NCI-H1694 treated with DMSO at 0.1 percent for 48 hours (cell line): ENCODE measurements around the gene GLUL.
A peak's percentile ranks its signal among the peaks of the same experiment; 100 is the strongest.
"Not testable (repeated sequence)": the region's sequence is repeated elsewhere in the genome, so short reads cannot be mapped to it uniquely, and the experiment has no call there.

ENCODE experiments used
- DNase-seq: peaks from one replicate; lab custom pipeline; 2025; lab: John Stamatoyannopoulos, UW

GLUL gene

DNA sequence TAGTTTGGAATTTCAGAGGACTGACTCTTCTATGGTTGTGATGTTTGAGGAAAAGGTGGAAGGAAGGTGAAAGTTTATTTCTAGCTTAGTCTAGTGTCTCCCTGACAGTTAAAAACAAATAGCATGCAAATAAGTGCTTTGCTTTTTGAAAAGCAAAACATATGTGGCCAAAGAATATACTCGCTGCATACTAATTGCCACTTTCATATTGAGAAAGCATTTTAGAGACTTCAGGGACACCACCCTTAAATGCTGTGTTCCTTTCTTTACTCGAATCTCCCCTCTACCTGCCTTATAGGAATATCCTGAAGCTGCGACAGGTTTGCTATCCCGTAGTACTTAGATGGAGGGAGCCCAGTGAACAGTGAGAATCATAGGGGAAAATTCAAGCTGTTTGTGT lies 23.2 kb downstream of the GLUL start:
- DNase-seq: no peak

DNA sequence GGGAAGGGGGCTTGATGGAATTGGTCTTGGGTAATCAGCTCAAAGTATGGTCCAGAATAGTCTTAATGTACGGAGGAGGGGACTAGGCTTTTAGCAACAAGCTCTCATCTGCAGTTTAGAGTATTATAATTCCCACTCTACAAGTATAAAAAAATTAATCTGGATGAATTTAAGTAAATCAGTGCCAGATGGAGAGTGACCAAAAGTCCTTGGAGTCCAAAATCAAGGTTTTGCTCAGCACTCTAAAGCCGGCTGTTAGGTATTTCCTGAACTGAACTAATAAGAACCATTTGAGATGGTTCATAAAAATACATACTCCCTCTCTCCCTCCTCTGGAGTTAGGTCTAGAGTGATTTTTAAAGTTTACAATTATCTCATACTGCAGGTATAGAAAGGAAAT lies 23.7 kb downstream of the GLUL start:
- DNase-seq: no peak

DNA sequence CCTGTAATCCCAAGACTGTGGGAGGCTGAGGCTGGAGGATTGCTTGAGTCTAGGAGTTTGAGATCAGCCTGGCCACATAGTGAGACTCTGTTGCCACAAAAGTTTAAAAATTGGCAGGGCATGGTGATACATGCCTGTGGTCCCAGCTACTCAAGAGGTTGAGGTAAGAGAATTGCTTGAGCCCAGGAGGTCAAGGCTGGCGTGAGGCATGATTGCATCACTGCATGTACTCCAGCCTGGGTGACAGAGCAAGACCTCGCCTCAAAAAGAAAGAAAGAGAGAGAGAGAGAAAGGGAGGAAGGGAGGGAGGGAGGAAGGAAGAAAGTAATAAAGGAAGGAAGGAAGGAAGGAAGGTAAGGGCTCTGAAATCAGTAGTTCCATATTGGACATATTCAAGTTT lies 25.0 kb downstream of the GLUL start:
- DNase-seq: no peak

DNA sequence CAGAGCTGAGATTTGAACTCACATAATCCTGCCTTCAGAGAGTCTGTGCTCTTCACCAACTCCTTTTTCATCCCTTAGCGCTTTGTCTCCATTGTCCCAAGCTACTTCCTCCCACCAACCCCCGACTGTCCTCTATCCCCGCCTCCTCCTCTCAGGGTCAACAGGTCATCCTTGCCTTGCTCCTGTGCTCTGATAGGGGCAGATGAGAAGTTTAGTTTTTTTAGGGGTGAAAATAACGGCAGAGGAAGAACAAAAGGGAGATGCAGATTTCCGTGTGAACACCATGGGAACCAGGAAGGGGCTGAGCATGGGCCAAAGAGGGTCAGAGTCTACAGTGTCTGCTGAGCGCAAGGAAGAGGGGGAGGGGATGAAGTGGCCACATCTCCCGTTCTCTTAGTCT lies 31.9 kb downstream of the GLUL start:
- DNase-seq: no peak

DNA sequence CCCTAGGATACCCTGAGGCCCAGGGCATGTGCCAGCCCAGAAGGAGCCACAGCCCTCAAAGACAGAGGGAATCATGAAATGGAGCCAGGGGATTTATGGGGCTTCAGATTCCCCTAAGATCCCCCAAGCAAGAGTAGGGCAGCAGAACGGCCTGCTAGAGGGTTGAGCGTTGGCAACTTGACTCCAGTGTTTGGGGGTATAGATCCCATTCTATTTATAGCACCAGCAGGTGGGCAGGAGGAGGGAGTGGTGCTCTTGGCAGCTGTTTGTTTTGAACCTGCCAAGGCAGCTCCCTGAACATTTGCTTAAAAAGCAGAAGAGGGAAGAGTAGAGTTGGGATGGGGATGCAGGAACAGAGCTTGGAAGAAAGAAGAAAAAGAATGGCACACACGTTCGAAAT lies 33.7 kb downstream of the GLUL start:
- peak; percentile 87 for DNase-seq

DNA sequence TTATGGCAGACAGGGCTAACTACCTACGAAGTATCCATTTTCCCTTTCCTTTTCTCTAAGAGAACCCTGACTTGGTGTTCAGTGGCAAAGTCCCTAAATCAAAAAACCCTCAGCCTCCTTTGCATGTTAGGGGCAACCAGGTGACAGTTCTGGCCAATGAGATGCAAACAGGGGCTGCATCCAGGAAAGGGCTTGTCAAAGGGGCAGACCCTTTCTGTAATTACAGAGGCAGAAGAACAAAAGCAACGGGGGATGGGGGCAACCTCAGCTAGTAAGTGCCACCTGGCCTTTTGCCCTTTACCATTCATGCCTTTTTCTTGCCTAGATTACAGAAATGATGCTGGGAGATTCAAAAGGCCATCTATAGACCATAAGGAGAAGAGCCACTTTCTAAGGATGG lies 34.4 kb downstream of the GLUL start:
- peak; percentile 29 for DNase-seq

DNA sequence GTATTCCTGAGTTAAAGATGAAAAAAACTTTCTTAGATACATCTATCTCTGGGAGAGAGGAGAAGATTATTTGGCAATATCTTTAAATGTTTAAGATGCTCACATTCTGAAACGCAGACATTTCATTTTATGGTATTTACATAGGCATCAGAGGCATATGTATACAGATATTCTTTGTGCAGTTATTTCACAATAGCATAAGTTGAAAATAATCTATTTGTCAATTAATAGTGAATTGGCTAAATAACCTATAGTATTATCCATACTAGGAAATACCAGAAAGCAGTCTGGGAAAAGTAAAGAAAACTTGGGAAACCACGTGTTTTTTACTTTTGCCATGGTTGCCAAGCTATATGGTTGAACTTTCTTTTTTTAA lies 35.9 kb downstream of the GLUL start:
- DNase-seq: no peak

DNA sequence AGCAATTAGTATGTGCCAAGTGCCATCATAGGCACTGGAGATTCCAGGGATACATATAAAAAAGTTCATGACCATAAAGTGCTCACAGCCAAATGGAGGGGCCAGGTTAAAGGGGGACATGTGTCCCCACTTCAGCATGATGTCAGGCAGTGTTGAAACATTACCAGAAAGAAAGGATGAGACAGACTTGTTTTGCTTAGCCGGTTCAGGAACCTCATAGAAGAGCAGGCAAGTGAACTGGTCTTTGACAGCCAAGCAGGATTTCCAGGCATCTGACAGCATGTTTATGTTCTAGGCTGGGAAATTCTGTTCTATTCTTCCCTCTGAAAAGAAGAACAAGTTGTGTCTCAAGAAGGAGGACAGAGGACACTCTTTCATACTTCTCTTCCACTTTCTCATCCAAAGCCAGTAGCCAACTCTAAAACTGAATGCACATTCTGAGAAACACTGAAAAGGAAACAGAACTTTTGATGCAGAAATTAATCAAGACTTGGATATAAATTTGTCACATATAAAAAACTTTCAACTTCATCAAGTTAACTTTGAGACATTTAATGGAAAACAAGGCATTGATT lies 39.7 kb downstream of the GLUL start:
- DNase-seq: no peak

DNA sequence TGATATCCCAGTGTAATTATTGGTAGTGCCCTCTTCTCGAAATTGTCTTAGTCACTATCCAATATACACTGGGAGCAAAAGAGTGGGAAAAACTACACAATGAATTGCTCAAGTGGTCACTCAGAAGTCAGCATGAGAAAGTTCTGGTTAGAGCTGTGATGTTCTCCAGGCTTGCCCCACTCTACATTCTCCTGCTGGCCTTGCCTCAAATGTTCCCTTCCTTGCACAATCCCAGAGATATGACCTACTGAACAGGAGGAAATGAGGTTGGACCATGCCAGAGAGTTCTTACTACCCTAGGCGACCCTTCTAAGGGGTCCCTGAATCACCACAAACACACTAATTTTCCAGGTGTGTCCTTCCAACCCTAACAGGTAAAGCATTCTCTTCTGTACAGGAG lies 40.8 kb downstream of the GLUL start:
- DNase-seq: no peak

DNA sequence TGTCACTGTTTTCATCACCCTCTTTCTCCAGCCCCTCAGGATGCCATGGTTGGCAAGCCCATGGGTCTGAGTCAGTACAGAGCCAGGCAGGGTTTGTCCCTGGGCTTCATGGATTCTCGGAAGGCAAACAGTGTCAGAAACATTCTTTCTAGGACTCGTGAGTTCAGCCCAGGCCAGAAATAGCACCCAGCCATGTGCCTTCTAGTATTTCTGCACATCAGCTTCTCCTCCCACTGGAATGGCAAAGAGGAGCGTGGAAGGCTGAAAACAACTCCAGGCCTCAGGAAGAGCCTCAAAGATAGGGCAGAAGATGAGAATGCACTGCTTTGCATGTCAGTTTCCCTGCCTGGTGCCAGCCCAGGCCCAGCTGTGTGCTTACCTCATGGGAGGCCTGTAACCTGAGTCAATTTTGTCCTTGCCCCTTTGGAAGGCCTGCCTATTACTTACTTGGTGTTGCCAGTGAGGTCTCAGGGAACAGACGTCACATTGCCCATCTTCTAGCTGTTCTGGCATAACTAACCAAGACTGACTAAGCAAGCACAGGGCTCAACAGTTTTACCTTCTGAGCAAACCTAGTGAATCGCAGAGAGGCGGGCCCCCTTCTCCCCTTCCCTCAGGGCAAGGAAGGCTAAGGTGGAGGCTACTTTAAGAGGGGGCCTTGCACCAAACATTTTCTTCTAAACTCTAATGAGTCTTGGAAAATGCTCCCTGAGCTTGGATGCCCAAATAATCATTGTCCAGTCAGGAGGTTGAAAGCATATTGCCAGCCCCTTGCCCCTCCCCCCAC lies 42.4 kb downstream of the GLUL start:
- no peak for DNase-seq

DNA sequence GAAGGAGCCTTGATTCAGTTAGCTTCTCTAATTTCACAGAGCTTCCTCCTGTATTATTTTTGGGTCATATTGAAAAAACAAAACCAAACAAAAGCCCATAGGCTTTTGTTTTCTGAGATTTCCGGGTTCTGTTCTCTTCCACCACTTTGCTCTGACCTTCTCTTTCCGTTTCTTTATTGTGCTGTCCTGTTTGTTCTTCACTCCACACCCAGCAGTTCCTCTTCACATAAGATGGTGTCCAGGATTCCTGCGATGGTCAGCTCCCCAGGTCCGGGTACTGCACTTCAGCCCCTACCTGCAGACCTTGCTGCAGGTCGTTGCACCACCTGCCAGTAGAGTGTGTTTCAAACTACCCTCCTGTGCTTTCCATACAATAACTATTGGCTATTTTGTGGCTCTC lies 44.6 kb downstream of the GLUL start:
- DNase-seq: no peak

DNA sequence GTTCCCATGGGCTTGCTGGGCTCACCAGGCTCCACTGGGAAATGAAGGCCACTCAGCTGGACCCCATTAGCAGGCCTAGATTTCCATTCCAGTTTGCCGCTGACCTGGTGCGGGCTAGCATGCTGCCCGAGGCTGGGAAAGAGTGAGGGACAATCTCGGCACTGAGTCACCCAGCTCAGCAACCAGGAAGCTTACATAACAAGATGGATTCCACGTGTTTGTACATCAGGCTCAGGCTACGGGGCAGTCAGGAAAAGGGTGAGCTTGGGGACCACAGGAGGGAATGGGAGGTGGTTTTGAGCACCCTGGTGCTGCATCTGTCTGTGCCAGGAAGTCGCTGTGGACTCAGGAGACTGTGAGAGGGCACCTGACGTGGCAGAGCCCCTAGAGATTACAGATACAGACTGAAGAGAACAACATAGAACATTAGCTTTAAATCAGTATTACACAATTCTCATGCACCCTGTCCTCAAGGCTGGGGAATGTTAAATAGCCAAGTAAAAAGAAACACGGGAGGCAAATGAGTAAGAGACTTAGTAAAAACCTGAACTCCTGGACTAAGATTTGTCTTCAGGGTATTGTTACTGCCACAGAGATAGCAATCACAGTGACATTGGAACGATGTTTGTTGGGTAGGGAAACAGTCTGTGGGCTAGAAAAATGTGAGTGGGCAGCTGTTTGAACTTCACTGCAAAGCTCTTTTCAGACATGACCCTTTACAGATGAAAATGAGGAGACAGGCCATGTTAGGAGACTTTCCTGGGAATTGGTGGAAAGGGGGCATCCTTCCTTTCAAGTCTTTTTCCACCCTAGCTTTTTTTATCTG lies 51.1 kb downstream of the GLUL start:
- DNase-seq: no peak

DNA sequence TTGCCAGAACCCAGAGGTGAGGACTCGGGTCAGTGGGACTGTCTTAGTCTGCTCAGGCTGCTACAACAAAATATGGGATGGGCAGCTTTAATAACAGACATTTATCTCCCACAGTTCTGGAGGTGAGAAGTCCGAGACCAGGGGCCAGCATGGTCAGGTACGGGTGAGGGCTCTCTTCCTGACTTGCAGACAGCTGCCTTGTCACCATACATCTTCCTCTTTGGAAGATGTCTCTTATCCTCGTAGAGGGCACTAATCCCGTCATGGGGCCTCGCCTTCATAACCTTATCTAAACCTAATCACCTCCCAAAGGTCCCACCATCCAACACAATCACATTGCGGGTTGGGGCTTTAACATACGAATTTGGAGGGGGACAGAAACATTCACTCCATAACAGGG lies 51.9 kb downstream of the GLUL start:
- DNase-seq: no peak

DNA sequence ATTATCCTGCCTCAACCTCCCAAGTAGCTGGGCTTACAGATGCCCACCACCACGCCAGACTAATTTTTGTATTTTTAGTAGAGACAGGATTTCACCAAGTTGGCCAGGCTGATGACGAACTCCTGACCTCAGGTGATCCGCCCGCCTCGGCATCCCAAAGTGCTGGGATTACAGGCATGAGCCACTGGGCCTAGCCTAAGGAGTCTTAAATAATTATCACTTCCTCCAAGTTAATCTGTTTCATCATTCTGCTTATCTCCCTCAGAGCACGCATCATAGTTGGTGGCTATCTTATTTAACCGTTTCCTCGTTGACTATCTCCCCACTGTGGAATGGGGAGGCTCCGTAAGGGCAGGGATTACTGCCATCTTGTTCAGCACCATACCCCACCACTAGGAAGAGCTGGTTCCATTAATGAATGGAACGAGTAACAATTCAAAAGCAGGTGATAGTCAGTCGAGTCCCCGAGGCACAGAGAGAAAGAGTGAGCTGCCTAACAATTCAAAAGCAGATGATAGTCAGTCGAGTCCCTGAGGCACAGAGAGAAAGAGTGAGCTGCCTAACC lies 52.7 kb downstream of the GLUL start:
- DNase-seq: no peak

DNA sequence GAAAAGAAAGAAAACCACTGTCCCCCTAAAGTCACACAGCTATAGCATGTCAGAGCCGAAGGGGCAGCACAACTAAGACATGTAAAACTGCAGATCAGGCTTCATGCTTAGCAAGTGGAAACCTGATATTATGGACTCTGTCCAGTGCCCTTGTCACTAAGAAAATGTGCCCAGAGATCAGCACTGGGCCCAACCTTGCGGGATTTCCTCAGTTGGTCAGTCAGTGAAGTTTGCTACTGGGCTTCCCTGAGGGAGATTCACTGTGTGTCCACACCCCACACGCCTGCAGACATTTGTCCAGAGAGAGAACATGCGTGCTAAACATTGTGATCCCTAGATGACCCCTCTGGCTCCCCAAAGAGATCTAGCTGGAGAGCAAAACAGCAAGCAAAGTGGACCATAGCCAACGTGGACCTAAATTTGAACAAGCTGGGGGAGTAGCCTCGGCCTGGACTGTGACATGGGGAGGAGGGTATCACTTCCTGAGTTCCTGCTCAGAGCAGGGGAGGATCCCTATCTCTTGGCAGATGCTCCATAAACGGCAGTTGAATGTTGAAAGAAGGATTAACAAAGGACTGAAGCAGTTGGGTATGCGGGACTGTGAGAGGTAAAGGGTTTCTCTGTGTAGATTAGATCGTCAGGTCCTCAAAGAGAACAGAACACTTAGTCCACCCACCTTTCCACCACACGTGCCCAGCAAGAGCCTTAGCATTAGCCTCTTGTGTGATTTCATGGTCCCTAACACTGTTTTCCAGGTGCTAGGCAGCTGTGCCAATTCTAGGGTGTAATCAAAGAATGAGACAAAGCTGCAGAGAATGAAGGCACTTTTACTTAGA lies 53.6 kb downstream of the GLUL start:
- no peak for DNase-seq

DNA sequence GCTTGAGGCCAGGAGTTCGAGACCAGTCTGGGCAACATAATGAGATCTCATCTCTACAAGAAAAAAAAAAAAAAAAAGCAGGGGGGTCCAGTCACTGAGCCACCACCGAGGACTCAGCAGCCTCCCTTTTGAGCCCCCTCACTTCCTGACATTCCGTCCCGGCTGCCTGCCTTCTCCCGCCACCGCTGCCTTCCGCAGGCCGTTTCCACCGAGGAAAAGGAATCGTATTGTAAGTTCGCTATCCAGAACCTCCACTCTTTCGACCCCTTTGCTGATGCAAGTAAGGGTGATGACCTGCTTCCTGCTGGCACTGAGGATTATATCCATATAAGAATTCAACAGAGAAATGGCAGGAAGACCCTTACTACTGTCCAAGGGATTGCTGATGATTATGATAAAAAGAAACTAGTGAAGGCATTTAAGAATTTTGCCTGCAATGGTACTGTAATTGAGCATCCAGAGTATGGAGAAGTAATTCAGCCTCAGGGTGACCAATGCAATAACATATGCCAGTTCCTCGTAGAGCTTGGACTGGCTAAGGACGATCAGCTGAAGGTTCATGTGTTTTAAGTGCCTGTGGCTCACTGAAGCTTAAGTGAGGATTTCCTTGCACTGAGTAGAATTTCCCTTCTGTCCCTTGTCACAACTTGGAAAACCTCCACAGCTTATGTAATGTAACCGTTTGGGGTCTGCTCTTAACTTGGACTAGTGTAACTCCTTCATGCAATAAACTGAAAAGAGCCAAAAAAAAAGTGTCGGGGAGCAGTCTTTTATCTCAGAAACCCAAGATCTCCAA lies 55.6 kb downstream of the GLUL start:
- no peak for DNase-seq

DNA sequence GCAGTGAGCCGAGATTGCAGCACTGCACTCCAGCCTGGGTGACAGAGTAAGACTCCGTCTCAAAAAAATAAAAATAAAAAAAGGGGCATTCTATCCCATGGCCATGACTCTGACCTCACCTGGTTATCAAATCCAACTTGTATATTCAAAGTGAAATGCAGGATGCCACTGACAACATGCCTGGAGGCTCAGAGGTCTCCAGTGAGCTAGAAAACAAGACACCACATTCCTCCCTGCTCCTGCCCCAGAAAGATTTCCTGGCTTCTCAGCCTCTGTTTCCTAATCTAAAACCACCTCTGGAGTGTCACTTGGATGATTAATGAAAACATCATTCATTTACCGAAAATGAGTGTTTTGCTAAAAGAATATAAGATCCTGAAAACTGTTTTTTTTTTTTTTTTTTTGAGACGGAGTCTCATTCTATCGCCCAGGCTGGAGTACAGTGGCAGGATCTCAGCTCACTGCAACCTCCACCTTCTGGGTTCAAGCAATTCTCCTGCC lies 58.5 kb downstream of the GLUL start:
- not testable (repeated sequence) for DNase-seq

DNA sequence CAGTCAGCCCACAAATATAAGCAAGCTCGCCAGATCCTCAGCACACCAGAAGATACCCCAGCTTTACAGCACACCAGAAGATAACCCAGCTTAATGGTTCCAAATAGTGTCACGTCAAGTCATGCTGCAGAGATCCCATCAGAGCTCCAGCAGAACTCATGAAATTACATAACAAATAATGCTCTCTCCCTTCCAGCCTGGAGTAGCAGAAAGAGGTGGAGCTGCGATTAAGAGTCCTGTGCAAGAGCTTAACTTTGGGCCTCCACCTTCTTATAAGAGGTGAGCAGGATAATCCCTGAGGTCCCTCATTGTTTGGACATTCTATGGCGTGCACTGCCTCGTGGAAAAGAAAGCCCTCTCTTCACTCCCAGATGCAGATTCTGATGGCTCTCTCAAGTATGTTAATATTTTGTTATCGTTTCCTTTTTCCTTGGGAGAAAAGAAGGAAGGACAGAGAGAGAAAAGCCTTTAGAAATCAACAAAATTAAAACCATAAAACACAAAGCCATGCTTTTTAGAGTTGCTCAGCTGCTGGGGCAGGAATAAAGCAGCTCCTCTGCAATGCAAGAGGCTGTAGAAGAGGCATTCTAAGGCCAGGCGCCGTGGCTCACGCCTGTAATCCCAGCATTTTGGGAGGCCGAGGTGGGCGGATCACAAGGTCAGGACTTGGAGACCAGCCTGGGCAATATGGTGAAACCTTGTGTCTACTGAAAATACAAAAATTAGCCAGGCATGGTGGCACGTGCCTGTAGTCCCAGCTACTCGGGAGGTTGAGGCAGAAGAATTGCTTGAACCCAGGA lies 59.1 kb downstream of the GLUL start:
- DNase-seq: no peak
